K562 (cell line): ENCODE results near the gene EFHB. TPM values are rescaled to one million over a fixed set of nuclear protein-coding genes. Genes with fewer than 3 reads are reported as not detected.

ENCODE experiments used
- ATAC-seq: fragments of 200-7000 bp; cut with Tn5 transposase; 3 replicates; pipeline ENCODE4 v1.9.1; 2020; ENCODE audit warnings: moderate library complexity
- BruUV-seq: library from RNA; stranded (reverse); fragments of 400-500 nt; replicated peaks from 2 replicates; lab custom pipeline; 2021; lab: Mats Ljungman, UMichigan
- CTCF ChIA-PET: fragments of 300-600 bp; formaldehyde crosslinking; extraction: SDS; loops from one replicate; lab custom pipeline; 2021; ENCODE audit warnings: low intra/inter-chr PET ratio; lab: Yijun Ruan, JAX
- POLR2A ChIA-PET: fragments of 300-600, 350-650 bp; sonication (Branson Sonifier 250); formaldehyde crosslinking; extraction: SDS; loops from one replicate; lab custom pipeline; 2021; ENCODE audit warnings: antibody characterized with exemption, inconsistent platforms; lab: Yijun Ruan, JAX
- DNase-seq, 4 experiments: peaks; one replicate each; pipeline versions ENCODE4 v3.0.0 to v3.0.0-alpha.2; 2011 to 2018; ENCODE audit warnings: low spot score in 3 of 4, mixed read lengths in 3 of 4; ENCODE audit errors: extremely low read depth in 1 of 4
- FAIRE-seq: peaks from 2 replicates; lab custom pipeline; 2011; peaks lifted over from hg19 to GRCh38; lab: Jason Lieb, UNC
- H2AFZ ChIP-seq: 2 replicates; pipeline ENCODE4 v1.6.0; 2011; ENCODE audit warnings: low read depth, low read length, control low read depth, inconsistent platforms
- H3K27ac ChIP-seq: fragments of 200-600 bp; 3 replicates; pipeline ENCODE4 v1.8.0; 2011; ENCODE audit warnings: low read depth, mild to moderate bottlenecking, control low read depth, inconsistent platforms, low read length, moderate library complexity, mixed read lengths; ENCODE audit errors: extremely low read depth
- H3K27me3 ChIP-seq, 2 experiments: fragments of 300-600 bp in 1 of 2; 2 replicates in 1 of 2; 3 replicates in 1 of 2; pipeline versions ENCODE4 v1.6.0 to v1.8.0; 2011; ENCODE audit warnings: inconsistent platforms in 2 of 2, low read length in 2 of 2, mild to moderate bottlenecking in 1 of 2, mixed read lengths in 1 of 2, moderate library complexity in 1 of 2; ENCODE audit not compliant: control insufficient read depth in 2 of 2, insufficient read depth in 2 of 2
- H3K36me3 ChIP-seq: fragments of 300-600 bp; 3 replicates; pipeline ENCODE4 v1.8.0; 2011; ENCODE audit warnings: mild to moderate bottlenecking, low read length, inconsistent platforms; ENCODE audit not compliant: control insufficient read depth, insufficient read depth
- H3K4me1 ChIP-seq, 2 experiments: fragments of 200-600 bp in 1 of 2; replicated peaks in 1 of 2; 2 replicates in 1 of 2; 3 replicates in 1 of 2; pipeline versions ENCODE4 v1.5.1 to v1.8.0; 2011; ENCODE audit warnings: inconsistent platforms in 2 of 2, low read length in 2 of 2, mild to moderate bottlenecking in 1 of 2, mixed read lengths in 1 of 2, moderate library complexity in 1 of 2; ENCODE audit not compliant: control insufficient read depth in 2 of 2, insufficient read depth in 2 of 2
- H3K4me2 ChIP-seq: 2 replicates; pipeline ENCODE4 v1.6.1; 2011; ENCODE audit warnings: low read length, control low read depth, inconsistent platforms, mixed read lengths; ENCODE audit not compliant: insufficient read depth
- H3K4me3 ChIP-seq: fragments of 200-600 bp; sonication (generic), shearing (Covaris generic); 2 replicates; pipeline ENCODE4 v1.5.1; 2016; ENCODE audit warnings: control low read depth, inconsistent platforms
- H3K79me2 ChIP-seq: fragments of 200-600 bp; 3 replicates; pipeline ENCODE4 v1.8.0; 2011; ENCODE audit warnings: low read length, inconsistent platforms; ENCODE audit not compliant: control insufficient read depth, insufficient read depth
- H3K9ac ChIP-seq, 2 experiments: 2 replicates each; pipeline versions ENCODE4 v1.6.0 to v1.6.1; 2011; ENCODE audit warnings: low read depth in 2 of 2, low read length in 2 of 2, control low read depth in 1 of 2, inconsistent platforms in 1 of 2, mild to moderate bottlenecking in 1 of 2, mixed read lengths in 1 of 2; ENCODE audit not compliant: insufficient read depth in 1 of 2
- H3K9me1 ChIP-seq: one replicate; pipeline ENCODE4 v1.6.0; 2011; ENCODE audit warnings: inconsistent platforms, mild to moderate bottlenecking, low read length, moderate library complexity; ENCODE audit not compliant: control insufficient read depth, insufficient read depth
- H3K9me3 ChIP-seq: replicated peaks from 2 replicates; pipeline ENCODE4 v1.5.1; 2011; ENCODE audit warnings: low read depth, low read length, inconsistent platforms; ENCODE audit not compliant: control insufficient read depth, insufficient read depth
- H4K20me1 ChIP-seq: replicated peaks from 2 replicates; pipeline ENCODE4 v1.6.1; 2011; ENCODE audit warnings: low read length, inconsistent platforms, mixed read lengths; ENCODE audit not compliant: control insufficient read depth, insufficient read depth
- BHLHE40 ChIP-seq: IDR thresholded peaks from 2 replicates; pipeline ENCODE4 v1.6.1; 2011; ENCODE audit warnings: low read length, improper control_type of control experiment
- ETS1 ChIP-seq: conservative IDR thresholded peaks from 2 replicates; pipeline ENCODE4 v1.6.1; 2011; ENCODE audit warnings: low read depth, mild to moderate bottlenecking, low read length; ENCODE audit not compliant: control insufficient read depth
- HNRNPH1 ChIP-seq: fragments of 200-400 bp; formaldehyde crosslinking; optimal IDR thresholded peaks from 2 replicates; pipeline ENCODE3; 2017; ENCODE audit warnings: low read depth, mild to moderate bottlenecking, low read length, moderate library complexity
- HOMEZ ChIP-seq: fragments of 250-450 bp; sonication (Bioruptor Pico); IDR thresholded peaks from 2 replicates; pipeline ENCODE4 v1.4.0; 2020; ENCODE audit warnings: mild to moderate bottlenecking, moderate library complexity
- MXD1 ChIP-seq: fragments of 250-450 bp; sonication (Bioruptor Pico); IDR thresholded peaks from 2 replicates; pipeline ENCODE4 v1.8.0; 2021; ENCODE audit warnings: borderline replicate concordance, mild to moderate bottlenecking, moderate library complexity; ENCODE audit not compliant: poor library complexity, severe bottlenecking
- NFIC ChIP-seq: fragments of 450-650 bp; IDR thresholded peaks from 2 replicates; pipeline ENCODE4 v1.6.1; 2017; ENCODE audit warnings: mild to moderate bottlenecking, inconsistent platforms
- RBM39 ChIP-seq: fragments of 200-400 bp; formaldehyde crosslinking; optimal IDR thresholded peaks from 2 replicates; pipeline ENCODE3; 2018; ENCODE audit warnings: low read depth, low read length
- SMARCA4 ChIP-seq: fragments of 450-650 bp; IDR thresholded peaks from 2 replicates; pipeline ENCODE4 v1.6.1; 2016
- TOE1 ChIP-seq, 2 experiments: fragments of 450-650 bp in 1 of 2; sonication (generic) in 1 of 2; formaldehyde crosslinking in 1 of 2; IDR thresholded peaks; 2 replicates each; pipeline versions ENCODE4 v1.7.1 to v1.8.0; 2016 to 2022; ENCODE audit warnings: borderline replicate concordance in 2 of 2, mild to moderate bottlenecking in 2 of 2, antibody characterized with exemption in 1 of 2, inconsistent platforms in 1 of 2, low read depth in 1 of 2, missing genetic modification reagents in 1 of 2, moderate library complexity in 1 of 2
- ZC3H11A ChIP-seq: IDR thresholded peaks from 2 replicates; pipeline ENCODE4 v1.6.1; 2012; ENCODE audit warnings: low read depth, low read length, improper control_type of control experiment
- ZC3H8 ChIP-seq: fragments of 450-650 bp; IDR thresholded peaks from 2 replicates; pipeline ENCODE4 v1.6.1; 2017
- ZFP36 ChIP-seq: fragments of 150-350 bp; IDR thresholded peaks from 2 replicates; pipeline ENCODE4 v1.6.1; 2018; ENCODE audit warnings: low read length, low read depth; ENCODE audit not compliant: partially characterized antibody
- ZFPM2 ChIP-seq: fragments of 250-450 bp; sonication (Bioruptor Pico); IDR thresholded peaks from 2 replicates; pipeline ENCODE4 v1.5.1; 2022; ENCODE audit warnings: mild to moderate bottlenecking
- ZKSCAN1 ChIP-seq: fragments of 150-350 bp; IDR thresholded peaks from 2 replicates; pipeline ENCODE4 v1.6.1; 2016; ENCODE audit warnings: low read depth, low read length
- ZNF277 ChIP-seq: fragments of 250-450 bp; sonication (Bioruptor Pico); IDR thresholded peaks from 2 replicates; pipeline ENCODE4 v1.8.0; 2022; ENCODE audit warnings: inconsistent platforms, mild to moderate bottlenecking, moderate library complexity, borderline replicate concordance
- ZNF695 ChIP-seq: fragments of 450-650 bp; formaldehyde crosslinking; IDR thresholded peaks from 2 replicates; pipeline ENCODE4 v1.4.0; 2020; ENCODE audit warnings: mild to moderate bottlenecking, moderate library complexity
- WGBS: fragments of 100-300 bp; shearing (Covaris generic); methylation state at CpG from one replicate; pipeline ENCODE4 v1.1.6; 2016; ENCODE audit warnings: low coverage, mixed read lengths; ENCODE audit not compliant: insufficient coverage; ENCODE audit errors: missing lambda C conversion rate; 5-methylcytosine and 5-hydroxymethylcytosine counted together
- in situ Hi-C: fragments of 300-500 bp; cut with MboI; formaldehyde crosslinking; loops from 4 replicates; pipeline ENCODE4 v1.15.0; 2018; ENCODE audit warnings: inconsistent platforms, mixed read lengths
- intact Hi-C: fragments of 100-400 bp; cut with micrococcal nuclease; formaldehyde crosslinking; loops from 2 replicates; pipeline ENCODE4 v1.14.2; 2022
- polyA plus RNA-seq, 8 experiments: library from polyadenylated mRNA; depleted of rRNA in 4 of 8; stranded (reverse) in 5 of 8; unstranded in 3 of 8; fragments of >200 nt; fragmentation: Nextera tagmentation in 2 of 8; fragmentation: Illumina TruSeq in 1 of 8; extraction: Ambion mirVana in 2 of 8; extraction: Trizol in 1 of 8; gene quantifications; 2 replicates each; pipeline versions ENCODE4 v1.2.1 to v1.2.3, GENCODE V29; 2011 to 2014; ENCODE audit warnings: inconsistent platforms in 1 of 8, missing spikeins in 1 of 8
- total RNA-seq, 7 experiments: library from RNA; depleted of rRNA in 6 of 7; stranded (reverse); fragments of >200 nt in 6 of 7; fragmentation: Illumina TruSeq in 2 of 7; extraction: Trizol in 2 of 7; gene quantifications; 2 replicates each; pipeline versions ENCODE4 v1.2.1 to v1.2.3, GENCODE V29; 2011 to 2021; ENCODE audit warnings: low replicate concordance in 1 of 7

Gene EFHB
- total and polyA plus RNA-seq, 9 of the 15 experiments (the other 6 are each of a cell fraction or from before 2014, with no cell fraction given) = 1.5 to 4.0 (median 1.8) TPM

- no peak overlapping the region for H3K27ac ChIP-seq
- H3K9ac ChIP-seq = no peak overlapping the region
- H2AFZ ChIP-seq = no peak overlapping the region
- H3K79me2 ChIP-seq = no peaks in the 10 kb centered on the region
- BruUV-seq = no TSS peak
- 36% methylated on average over 4 of the region's 4 CpGs for WGBS
- H3K27me3 ChIP-seq = no peaks in the 10 kb centered on the region
- no peak for FAIRE-seq
- in situ Hi-C loops (no loop called here), intact Hi-C loops (no loop called here)
- no peaks in the 10 kb centered on the region for H3K4me1 ChIP-seq
- H3K9me3 ChIP-seq = no peaks in the 10 kb centered on the region
- POLR2A ChIA-PET = no interaction called here
- no peak overlapping the region for H3K4me2 ChIP-seq
- no peak overlapping the region for H3K4me3 ChIP-seq
- ATAC-seq = no peak
- no peak for DNase-seq
- H4K20me1 ChIP-seq = no peaks in the 10 kb centered on the region
- H3K9me1 ChIP-seq = no peaks in the 10 kb centered on the region
- CTCF ChIA-PET = no interaction called here
- no peaks in the 10 kb centered on the region for H3K36me3 ChIP-seq
- TF ChIP-seq ZKSCAN1 (no peak), SMARCA4 (no peak), ZC3H11A (no peak), ETS1 (no peak), NFIC (no peak), HOMEZ (CRISPR knock-in tag) (no peak), TOE1 (IDR thresholded peaks at IDR 0.05; ENCODE audit: borderline replicate concordance) (no peak), TOE1 (CRISPR knock-in tag; IDR thresholded peaks at IDR 0.05; ENCODE audit: borderline replicate concordance, low read depth) (no peak), HNRNPH1 (no peak), MXD1 (no peak), BHLHE40 (no peak), ZC3H8 (no peak), ZFP36 (no peak), ZFPM2 (no peak), RBM39 (no peak), ZNF277 (CRISPR knock-in tag) (no peak), ZNF695 (no peak)
These were observed 13.5 kb downstream of the EFHB start for GRCh38 chr3:19920401-19921080.
